ENCODE results near the gene CPM. TPM values are rescaled to one million over a fixed set of nuclear protein-coding genes. Genes with fewer than 3 reads are reported as not detected.

The CPM gene
- polyA plus RNA-seq, 3 donors, result 8.4 to 32.4 (median 26.2) TPM

DNA sequence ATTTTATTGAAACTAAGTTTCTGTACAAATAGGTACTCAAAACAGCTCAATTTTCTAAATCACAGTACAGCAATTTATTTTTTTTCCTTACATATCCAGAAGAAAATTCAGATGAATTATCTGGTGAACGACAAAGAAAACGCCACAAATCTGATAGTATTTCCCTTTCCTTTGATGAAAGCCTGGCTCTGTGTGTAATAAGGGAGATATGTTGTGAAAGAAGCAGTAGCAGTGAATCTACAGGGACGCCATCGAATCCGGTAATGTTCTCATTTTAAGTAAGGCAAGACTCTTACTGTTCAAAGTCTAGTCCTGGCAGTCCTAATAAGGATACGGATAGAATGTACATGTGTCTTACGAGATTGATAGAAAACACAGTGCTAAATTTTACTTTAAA lies 104.3 kb downstream of the CPM start:
- Histone ChIP-seq H2AFZ (ENCODE audit: insufficient read depth, low read depth, low read length, poor library complexity, severe bottlenecking) (no peak overlapping the region), H3K4me2 (replicated peaks; ENCODE audit: extremely low read depth, low read length, poor library complexity, severe bottlenecking) (no peak overlapping the region), H3K27ac (ENCODE audit: low read depth in 1 of 2, low read length in 2 of 2) (no peak overlapping the region), H3K9me3 (replicated peaks in 1 of 2; ENCODE audit: control insufficient read depth in 1 of 2, insufficient read depth in 1 of 2, low read length in 2 of 2) (no peaks in the 10 kb centered on the region), H4K20me1 (ENCODE audit: insufficient read depth, low read length) (peaks cover 79% of the 10 kb centered on the region), H3K79me2 (ENCODE audit: insufficient read depth, low read length) (peaks cover 14% of the 10 kb centered on the region), H3K36me3 (replicated peaks in 1 of 2; ENCODE audit: control insufficient read depth in 1 of 2, insufficient read depth in 2 of 2, low read length in 2 of 2) (peaks cover 74 to 94% of the 10 kb centered on the region in 2 donors), H3K4me3 (replicated peaks in 1 of 3; ENCODE audit: low read depth in 2 of 3, low read length in 3 of 3) (no peak overlapping the region), H3K9ac (ENCODE audit: insufficient read depth, low read length, poor library complexity, severe bottlenecking) (no peak overlapping the region), H3K27me3 (ENCODE audit: control insufficient read depth in 2 of 2, insufficient read depth in 2 of 2, low read length in 2 of 2) (no peaks in the 10 kb centered on the region), H3K4me1 (ENCODE audit: control insufficient read depth in 1 of 2, insufficient read depth in 2 of 2, low read length in 2 of 2) (no peaks in the 10 kb centered on the region)
- H3K4me1 Mint-ChIP-seq, result no peaks in the 10 kb centered on the region
- no peak overlapping the region for H3K4me3 Mint-ChIP-seq
- H3K36me3 Mint-ChIP-seq, result peaks cover 62 to 88% of the 10 kb centered on the region in 2 donors
- intact Hi-C loops (cut with micrococcal nuclease), result loop anchor here in 1 of 2 donors (10.0 kb wide), 1 partner anchor 54 kb away; no protein-coding TSS in a partner anchor
- peaks cover 0 to 3% (median 0%) of the 10 kb centered on the region in 7 donors for H3K9me3 Mint-ChIP-seq
- WGBS (ENCODE audit: insufficient coverage), result no CpG with 5 or more reads among the region's 7 CpGs
- peak overlapping the region in 1 of 7 donors; percentile 3 for H3K27ac Mint-ChIP-seq
- peaks cover 0 to 2% (median 0%) of the 10 kb centered on the region in 3 donors for H3K27me3 Mint-ChIP-seq (ENCODE audit: low read depth in 3 of 3)
- no peak for DNase-seq
- TF ChIP-seq, protein P1, sequence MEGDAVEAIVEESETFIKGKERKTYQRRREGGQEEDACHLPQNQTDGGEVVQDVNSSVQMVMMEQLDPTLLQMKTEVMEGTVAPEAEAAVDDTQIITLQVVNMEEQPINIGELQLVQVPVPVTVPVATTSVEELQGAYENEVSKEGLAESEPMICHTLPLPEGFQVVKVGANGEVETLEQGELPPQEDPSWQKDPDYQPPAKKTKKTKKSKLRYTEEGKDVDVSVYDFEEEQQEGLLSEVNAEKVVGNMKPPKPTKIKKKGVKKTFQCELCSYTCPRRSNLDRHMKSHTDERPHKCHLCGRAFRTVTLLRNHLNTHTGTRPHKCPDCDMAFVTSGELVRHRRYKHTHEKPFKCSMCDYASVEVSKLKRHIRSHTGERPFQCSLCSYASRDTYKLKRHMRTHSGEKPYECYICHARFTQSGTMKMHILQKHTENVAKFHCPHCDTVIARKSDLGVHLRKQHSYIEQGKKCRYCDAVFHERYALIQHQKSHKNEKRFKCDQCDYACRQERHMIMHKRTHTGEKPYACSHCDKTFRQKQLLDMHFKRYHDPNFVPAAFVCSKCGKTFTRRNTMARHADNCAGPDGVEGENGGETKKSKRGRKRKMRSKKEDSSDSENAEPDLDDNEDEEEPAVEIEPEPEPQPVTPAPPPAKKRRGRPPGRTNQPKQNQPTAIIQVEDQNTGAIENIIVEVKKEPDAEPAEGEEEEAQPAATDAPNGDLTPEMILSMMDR (IDR thresholded peaks at IDR 0.05), result no peak

DNA sequence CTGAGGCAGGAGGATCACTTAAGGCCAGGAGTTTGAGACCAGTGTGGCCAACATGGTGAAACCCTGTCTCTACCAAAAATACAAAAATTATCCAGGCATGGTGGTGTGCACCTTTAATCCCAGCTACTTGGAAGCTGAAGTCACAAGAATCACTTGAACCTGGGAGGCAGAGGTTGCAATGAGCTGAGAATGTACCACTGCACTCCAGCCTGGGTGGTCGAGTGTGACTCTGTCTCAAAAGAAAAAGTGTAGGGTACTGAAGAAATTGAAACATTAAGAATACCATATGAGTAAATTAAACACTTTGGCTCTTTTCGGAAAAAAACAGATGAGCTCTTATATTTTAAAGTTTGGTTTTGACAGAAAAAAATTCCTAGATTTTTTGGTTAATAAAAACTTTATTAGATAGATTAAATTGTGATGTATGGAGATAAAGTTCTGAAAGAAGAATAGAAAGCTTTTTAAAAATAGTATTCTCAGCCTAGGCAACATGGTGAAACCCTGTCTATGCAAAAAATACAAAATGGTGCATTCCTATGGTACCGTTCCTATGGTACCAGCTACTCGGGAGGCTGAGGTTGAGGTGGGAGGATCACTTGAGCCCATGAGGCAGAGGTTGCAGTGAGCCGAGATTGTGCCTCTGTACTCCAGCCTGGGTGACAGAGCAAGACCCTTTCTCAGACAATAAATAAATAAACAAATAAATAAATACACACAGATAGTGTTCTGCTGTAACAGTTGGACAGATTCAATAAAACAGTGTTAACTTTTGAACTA lies 104.9 kb downstream of the CPM start:
- DNase-seq, result no peak
- H3K4me3 ChIP-seq (replicated peaks in 1 of 3; ENCODE audit: low read depth in 2 of 3, low read length in 3 of 3), result no peak overlapping the region
- WGBS (ENCODE audit: insufficient coverage), result 89% methylated on average over 2 of the region's 5 CpGs
- no peak overlapping the region for H3K9ac ChIP-seq (ENCODE audit: insufficient read depth, low read length, poor library complexity, severe bottlenecking)
- no peak overlapping the region for H3K27ac ChIP-seq (ENCODE audit: low read depth in 1 of 2, low read length in 2 of 2)
- intact Hi-C loops (cut with micrococcal nuclease), result loop anchor here in 1 of 2 donors (10.0 kb wide), 1 partner anchor 53 kb away; no protein-coding TSS in a partner anchor
- no peaks in the 10 kb centered on the region for H3K9me3 ChIP-seq (replicated peaks in 1 of 2; ENCODE audit: control insufficient read depth in 1 of 2, insufficient read depth in 1 of 2, low read length in 2 of 2)
- Mint-ChIP-seq H3K4me1 (no peaks in the 10 kb centered on the region), H3K4me3 (no peak overlapping the region), H3K27ac (peak overlapping the region in 4 of 7 donors; percentile 13 to 70 (median 62)), H3K9me3 (peaks cover 0 to 3% (median 0%) of the 10 kb centered on the region in 7 donors), H3K27me3 (ENCODE audit: low read depth in 3 of 3) (peaks cover 0 to 2% (median 0%) of the 10 kb centered on the region in 3 donors), H3K36me3 (peaks cover 66 to 91% of the 10 kb centered on the region in 2 donors)
- H4K20me1 ChIP-seq (ENCODE audit: insufficient read depth, low read length), result peaks cover 81% of the 10 kb centered on the region
- no peak overlapping the region for H2AFZ ChIP-seq (ENCODE audit: insufficient read depth, low read depth, low read length, poor library complexity, severe bottlenecking)
- no peak overlapping the region for H3K4me2 ChIP-seq (replicated peaks; ENCODE audit: extremely low read depth, low read length, poor library complexity, severe bottlenecking)
- TF ChIP-seq, protein P1 (IDR thresholded peaks at IDR 0.05), result no peak
- H3K27me3 ChIP-seq (ENCODE audit: control insufficient read depth in 2 of 2, insufficient read depth in 2 of 2, low read length in 2 of 2), result no peaks in the 10 kb centered on the region
- peaks cover 15% of the 10 kb centered on the region for H3K79me2 ChIP-seq (ENCODE audit: insufficient read depth, low read length)
- H3K4me1 ChIP-seq (ENCODE audit: control insufficient read depth in 1 of 2, insufficient read depth in 2 of 2, low read length in 2 of 2), result no peaks in the 10 kb centered on the region
- H3K36me3 ChIP-seq (replicated peaks in 1 of 2; ENCODE audit: control insufficient read depth in 1 of 2, insufficient read depth in 2 of 2, low read length in 2 of 2), result peaks cover 77 to 96% of the 10 kb centered on the region in 2 donors
